HCT116 (cell line): ENCODE measurements around the gene AFTPH. TPM values are rescaled to one million over a fixed set of nuclear protein-coding genes. Genes with fewer than 3 reads are reported as not detected.

Experiments
- ATAC-seq: fragments of 200-7000 bp; cut with Tn5 transposase; 2 replicates; pipeline ENCODE4 v1.9.1; 2020; ENCODE audit warnings: mild to moderate bottlenecking, moderate library complexity
- BruUV-seq: library from RNA; stranded (reverse); fragments of 400-500 nt; replicated peaks from 2 replicates; lab custom pipeline; 2021; lab: Mats Ljungman, UMichigan
- CTCF ChIA-PET: fragments of 300-600 bp; sonication (Branson Sonifier 250); formaldehyde crosslinking; loops from one replicate; lab custom pipeline; 2021; ENCODE audit warnings: antibody characterized with exemption; lab: Charles Lee
- POLR2A ChIA-PET: fragments of 300-600, 350-600 bp; sonication (Branson Sonifier 250); formaldehyde crosslinking; loops from one replicate; lab custom pipeline; 2021; ENCODE audit warnings: antibody characterized with exemption; lab: Charles Lee
- RAD21 ChIA-PET, 2 experiments: fragments of 300-600 bp; sonication (Branson Sonifier 250); formaldehyde crosslinking; loops; one replicate each; lab custom pipeline; 2023; ENCODE audit warnings: low total read pairs in 2 of 2; ENCODE audit not compliant: uncharacterized antibody in 2 of 2, unreplicated experiment in 2 of 2, low non-redundant PET in 1 of 2; lab: Charles Lee
- DNase-seq: peaks from one replicate; pipeline ENCODE4 v3.0.0-alpha.2; 2010; ENCODE audit warnings: low read depth, low spot score
- H2AFZ ChIP-seq: fragments of 200-600 bp; shearing (Covaris generic), sonication (generic); 2 replicates; pipeline ENCODE4 v1.6.1; 2017; ENCODE audit warnings: low read depth, mixed run types, mixed read lengths, antibody characterized with exemption, low read length; ENCODE audit not compliant: poor library complexity, severe bottlenecking
- H3K27ac ChIP-seq: 2 replicates; pipeline ENCODE4 v1.5.1; 2012; ENCODE audit warnings: low read depth, low read length
- H3K27me3 ChIP-seq: fragments of 200-600 bp; sonication (generic); 2 replicates; pipeline ENCODE4 v1.6.1; 2016; ENCODE audit warnings: mixed run types, low read length, mixed read lengths; ENCODE audit not compliant: insufficient read depth
- H3K36me3 ChIP-seq, 2 experiments: fragments of 200-500 bp in 1 of 2; fragments of 200-600 bp in 1 of 2; sonication (Bioruptor generic) in 1 of 2; sonication (generic) in 1 of 2; 2 replicates each; pipeline versions ENCODE4 v1.5.1 to v1.6.1; 2014 to 2016; ENCODE audit warnings: low read length in 2 of 2, inconsistent platforms in 1 of 2, mixed read lengths in 1 of 2, mixed run types in 1 of 2; ENCODE audit not compliant: insufficient read depth in 2 of 2, control insufficient read depth in 1 of 2
- H3K4me1 ChIP-seq, 2 experiments: fragments of 200-600 bp in 1 of 2; sonication (generic) in 1 of 2; 2 replicates each; pipeline versions ENCODE4 v1.5.1 to v1.6.1; 2012 to 2017; ENCODE audit warnings: low read length in 2 of 2, inconsistent platforms in 1 of 2, mild to moderate bottlenecking in 1 of 2, mixed read lengths in 1 of 2, mixed run types in 1 of 2, moderate library complexity in 1 of 2; ENCODE audit not compliant: insufficient read depth in 2 of 2, control insufficient read depth in 1 of 2
- H3K4me2 ChIP-seq: fragments of 200-600 bp; sonication (generic); 2 replicates; pipeline ENCODE4 v1.6.1; 2017; ENCODE audit warnings: mixed run types, low read length, mixed read lengths
- H3K4me3 ChIP-seq, 2 experiments: fragments of 200-600 bp in 1 of 2; sonication (generic) in 1 of 2; replicated peaks in 1 of 2; 2 replicates each; pipeline ENCODE4 v1.5.1; 2011 to 2016; ENCODE audit warnings: low read length in 2 of 2, control low read depth in 1 of 2, low read depth in 1 of 2, mild to moderate bottlenecking in 1 of 2, mixed read lengths in 1 of 2, mixed run types in 1 of 2
- H3K79me2 ChIP-seq: fragments of 200-600 bp; sonication (generic); 2 replicates; pipeline ENCODE4 v1.6.1; 2017; ENCODE audit warnings: mild to moderate bottlenecking, mixed run types, low read length, moderate library complexity, mixed read lengths; ENCODE audit not compliant: insufficient read depth
- H3K9ac ChIP-seq: fragments of 200-600 bp; sonication (generic); 2 replicates; pipeline ENCODE4 v1.6.1; 2016; ENCODE audit warnings: low read length, mixed read lengths
- H3K9me2 ChIP-seq: fragments of 200-600 bp; sonication (generic), shearing (Covaris generic); 2 replicates; pipeline ENCODE4 v1.6.1; 2017; ENCODE audit warnings: mixed run types, mild to moderate bottlenecking, moderate library complexity; ENCODE audit not compliant: insufficient read depth
- H3K9me3 ChIP-seq, 2 experiments: fragments of 200-500 bp in 1 of 2; fragments of 200-600 bp in 1 of 2; sonication (Bioruptor generic) in 1 of 2; sonication (generic) in 1 of 2; 2 replicates each; pipeline ENCODE4 v1.6.1; 2014 to 2017; ENCODE audit warnings: low read length in 2 of 2, mixed read lengths in 2 of 2, inconsistent platforms in 1 of 2, low read depth in 1 of 2, mild to moderate bottlenecking in 1 of 2, mixed run types in 1 of 2, moderate library complexity in 1 of 2; ENCODE audit not compliant: control insufficient read depth in 1 of 2, insufficient read depth in 1 of 2
- H4K20me1 ChIP-seq: fragments of 200-600 bp; sonication (generic), shearing (Covaris generic); 2 replicates; pipeline ENCODE4 v1.6.1; 2017; ENCODE audit warnings: mixed run types, mild to moderate bottlenecking, moderate library complexity; ENCODE audit not compliant: insufficient read depth
- CBX3 ChIP-seq: IDR thresholded peaks from 2 replicates; pipeline ENCODE4 v1.6.1; 2012; ENCODE audit warnings: low read depth
- CEBPB ChIP-seq: IDR thresholded peaks from 2 replicates; pipeline ENCODE4 v1.6.1; 2012; ENCODE audit warnings: low read depth
- CTCF ChIP-seq, 3 experiments: fragments of 200-600 bp in 1 of 3; sonication (generic) in 1 of 3; IDR thresholded peaks in 2 of 3; conservative IDR thresholded peaks in 1 of 3; 2 replicates each; pipeline ENCODE4 v1.5.1; 2012 to 2017; ENCODE audit warnings: low read depth in 2 of 3, low read length in 2 of 3, antibody characterized with exemption in 1 of 3, borderline replicate concordance in 1 of 3, control low read depth in 1 of 3, mild to moderate bottlenecking in 1 of 3, mixed read lengths in 1 of 3, mixed run types in 1 of 3, moderate library complexity in 1 of 3; ENCODE audit not compliant: insufficient read depth in 1 of 3
- EZH2phosphoT487 ChIP-seq: fragments of 200-600 bp; IDR thresholded peaks from 2 replicates; pipeline ENCODE4 v1.6.1; 2018; ENCODE audit warnings: antibody characterized with exemption, borderline replicate concordance
- FOSL1 ChIP-seq: IDR thresholded peaks from 2 replicates; pipeline ENCODE4 v1.6.1; 2012; ENCODE audit warnings: low read depth
- JUND ChIP-seq: IDR thresholded peaks from 2 replicates; pipeline ENCODE4 v1.6.1; 2012
- MAX ChIP-seq: IDR thresholded peaks from 2 replicates; pipeline ENCODE4 v1.6.1; 2012
- POLR2A ChIP-seq: IDR thresholded peaks from 2 replicates; pipeline ENCODE4 v1.7.0; 2011; ENCODE audit warnings: borderline replicate concordance; ENCODE audit not compliant: insufficient read depth, insufficient read length; ENCODE audit errors: extremely low read depth
- POLR2AphosphoS5 ChIP-seq: IDR thresholded peaks from 2 replicates; pipeline ENCODE4 v1.6.1; 2011; ENCODE audit warnings: mild to moderate bottlenecking, low read depth, low read length, moderate library complexity
- SIN3A ChIP-seq: IDR thresholded peaks from 2 replicates; pipeline ENCODE4 v1.6.1; 2012; ENCODE audit warnings: low read depth
- SP1 ChIP-seq: IDR thresholded peaks from 2 replicates; pipeline ENCODE4 v1.6.1; 2012; ENCODE audit warnings: low read depth
- SRF ChIP-seq: IDR thresholded peaks from 2 replicates; pipeline ENCODE4 v1.6.1; 2012; ENCODE audit warnings: low read depth
- TCF7L2 ChIP-seq: IDR thresholded peaks from 2 replicates; pipeline ENCODE4 v1.7.0; 2011; ENCODE audit warnings: borderline replicate concordance, inconsistent platforms; ENCODE audit not compliant: insufficient read depth, insufficient read length; ENCODE audit errors: extremely low read depth
- ZNF274 ChIP-seq: fragments of 200-500 bp; sonication (Bioruptor generic); IDR thresholded peaks from 2 replicates; pipeline ENCODE4 v1.6.1; 2014; ENCODE audit warnings: mild to moderate bottlenecking, low read depth, low read length, inconsistent platforms
- intact Hi-C: fragments of 100-400 bp; cut with micrococcal nuclease; formaldehyde crosslinking; loops from 2 replicates; pipeline ENCODE4 v1.10.0; 2022
- total RNA-seq: library from RNA; stranded (reverse); gene quantifications from one replicate; pipeline ENCODE4 v1.2.1, GENCODE V29; 2021; ENCODE audit not compliant: unreplicated experiment

The AFTPH gene
- total RNA-seq, 1 experiment from 2014 or later, result 23.6 TPM

GRCh38 chr2:64485331-64485730 is 38.8 kb upstream of the AFTPH start:
- Histone ChIP-seq H2AFZ (no peak overlapping the region), H3K4me1 (peaks cover 0 to 4% of the 10 kb centered on the region in 2 experiments; a peak in 1 of 4 replicates), H3K4me2 (no peak overlapping the region), H4K20me1 (no peaks in the 10 kb centered on the region), H3K9ac (no peak overlapping the region), H3K4me3 (no peak overlapping the region), H3K9me2 (no peaks in the 10 kb centered on the region), H3K36me3 (no peaks in the 10 kb centered on the region), H3K9me3 (no peaks in the 10 kb centered on the region), H3K79me2 (no peaks in the 10 kb centered on the region), H3K27ac (no peak overlapping the region), H3K27me3 (no peaks in the 10 kb centered on the region; the same call in 1 of the 2 replicates)
- intact Hi-C loops, result no loop called here
- ATAC-seq, result no peak
- no TSS peak for BruUV-seq
- POLR2A ChIA-PET, result no interaction called here
- RAD21 ChIA-PET, result no interaction called here
- CTCF ChIA-PET, result interaction anchor here (1.7 kb wide), 1 partner anchor 436 kb away, joined by 5 read pairs; no protein-coding TSS in a partner anchor
- TF ChIP-seq MAX (no peak), SIN3A (no peak)
- DNase-seq, result no peak

GRCh38 chr2:64485961-64486360 is 38.2 kb upstream of the AFTPH start:
- H3K27me3 ChIP-seq, result no peaks in the 10 kb centered on the region; the same call in 1 of the 2 replicates
- no TSS peak for BruUV-seq
- H3K36me3 ChIP-seq, result no peaks in the 10 kb centered on the region
- TF ChIP-seq ZNF274 (no peak), EZH2phosphoT487 (no peak), SP1 (no peak), JUND (no peak), POLR2A (no peak), SIN3A (no peak), FOSL1 (no peak), POLR2AphosphoS5 (no peak), MAX (no peak), SRF (no peak), CTCF (IDR thresholded peaks at IDR 0.05 in 2 of 3, conservative IDR thresholded peaks at IDR 0.05 in 1 of 3; ENCODE audit: borderline replicate concordance in 1 of 3, insufficient read depth in 1 of 3, low read depth in 2 of 3, low read length in 2 of 3) (no peak), CEBPB (no peak), CBX3 (no peak), TCF7L2 (no peak)
- H3K9me3 ChIP-seq, result no peaks in the 10 kb centered on the region
- intact Hi-C loops, result loop anchor here (2.0 kb wide), 1 partner anchor 435 kb away; no protein-coding TSS in a partner anchor
- H3K9ac ChIP-seq, result no peak overlapping the region
- ChIA-PET POLR2A (no interaction called here), RAD21 (interaction anchor here in 1 of 2 experiments (0.7 kb wide), 1 partner anchor 136 kb away, joined by 4 read pairs; no protein-coding TSS in a partner anchor), CTCF (interaction anchor here (1.0 to 1.7 kb wide), 2 partner anchors 155 to 436 kb away, joined by 3 to 5 read pairs; no protein-coding TSS in a partner anchor)
- H3K79me2 ChIP-seq, result no peaks in the 10 kb centered on the region
- ATAC-seq (no peak), DNase-seq (no peak)
- H2AFZ ChIP-seq, result no peak overlapping the region
- H3K9me2 ChIP-seq, result no peaks in the 10 kb centered on the region
- H4K20me1 ChIP-seq, result no peaks in the 10 kb centered on the region
- H3K27ac ChIP-seq, result no peak overlapping the region
- H3K4me3 ChIP-seq, result no peak overlapping the region
- H3K4me1 ChIP-seq, result peaks cover 0 to 4% of the 10 kb centered on the region in 2 experiments; a peak in 1 of 4 replicates
- no peak overlapping the region for H3K4me2 ChIP-seq
